NCI-H345 treated with DMSO at 0.1 percent for 48 hours (cell line): ENCODE results near the gene ZNF205.
"Not testable (repeated sequence)": the region's sequence is repeated elsewhere in the genome, so short reads cannot be mapped to it uniquely, and the experiment has no call there.

Experiments used
- DNase-seq: peaks from one replicate; lab custom pipeline; 2025; ENCODE audit not compliant: unreplicated experiment; lab: John Stamatoyannopoulos, UW

ZNF205 gene

DNA sequence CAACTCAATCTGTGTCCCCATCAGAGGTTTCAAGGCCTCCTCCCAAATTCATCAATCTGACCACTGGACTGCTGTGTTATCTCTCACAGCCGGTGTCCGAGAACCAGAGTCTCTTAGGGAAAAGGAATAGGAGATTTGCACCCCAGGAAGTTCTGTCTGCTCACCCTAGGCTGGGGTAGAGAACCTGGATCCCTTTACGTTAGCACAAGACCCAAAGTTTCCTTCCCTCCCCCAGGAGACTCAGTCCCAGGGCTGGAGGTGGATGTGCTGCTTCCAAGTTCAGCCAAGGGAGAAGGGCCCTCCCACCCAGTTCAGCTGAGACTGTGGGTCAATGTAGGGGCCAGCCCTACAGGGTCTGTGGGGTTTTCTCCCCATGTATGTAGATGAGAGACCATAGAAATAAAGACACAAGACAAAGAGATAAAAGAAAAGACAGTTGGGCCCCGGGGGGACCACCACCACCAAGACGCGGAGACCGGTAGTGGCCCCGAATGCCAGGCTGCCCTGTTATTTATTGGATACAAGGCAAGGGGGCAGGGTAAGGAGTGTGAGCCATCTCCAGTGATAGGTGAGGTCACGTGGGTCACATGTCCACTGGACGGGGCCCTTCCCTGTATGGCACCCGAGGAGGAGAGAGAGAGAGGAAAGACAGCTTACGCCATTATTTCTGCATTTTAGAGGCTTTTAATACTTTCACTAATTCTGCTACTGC is 52.9 kb downstream of the ZNF205 start:
- no peak for DNase-seq

GRCh38 chr16:3166505-3166886 is 54.1 kb downstream of the ZNF205 start:
- DNase-seq = no peak

DNA sequence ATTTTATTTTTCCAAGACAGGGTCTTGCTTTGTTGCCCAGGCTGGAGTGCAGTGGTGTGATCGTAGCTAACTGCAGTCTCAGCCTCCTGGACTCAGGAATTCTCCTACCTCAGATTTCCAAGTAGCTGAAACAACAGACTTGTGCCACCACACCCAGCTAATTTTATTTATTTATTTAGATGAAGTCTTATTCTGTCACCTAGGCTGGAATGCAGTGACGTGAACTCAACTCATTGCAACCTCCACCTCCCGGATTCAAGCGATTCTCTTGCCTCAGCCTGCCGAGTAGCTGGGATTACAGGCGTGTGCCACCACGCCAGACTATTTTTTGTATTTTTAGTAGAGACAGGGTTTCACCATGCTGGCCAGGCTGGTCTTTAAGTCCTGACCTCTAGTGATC is 56.3 kb downstream of the ZNF205 start:
- not testable (repeated sequence) for DNase-seq
